GM06990 (cell line): Measurements from ENCODE around the gene YIF1A.

Experiments used
- DNase-seq: peaks from one replicate; pipeline ENCODE4 v3.0.0-alpha.2; 2011; ENCODE audit not compliant: insufficient read length; ENCODE audit errors: extremely low read depth
- H3K27me3 ChIP-seq: replicated peaks from 2 replicates; pipeline ENCODE4 v1.6.0; 2011; ENCODE audit warnings: low read length; ENCODE audit not compliant: control insufficient read depth, insufficient read depth
- H3K36me3 ChIP-seq: 2 replicates; pipeline ENCODE4 v1.5.1; 2011; ENCODE audit warnings: low read length; ENCODE audit not compliant: control insufficient read depth, insufficient read depth
- H3K4me3 ChIP-seq: replicated peaks from 2 replicates; pipeline ENCODE4 v1.5.1; 2011; ENCODE audit warnings: low read depth, mild to moderate bottlenecking, control low read depth, low read length
- CTCF ChIP-seq: IDR thresholded peaks from 2 replicates; pipeline ENCODE4 v1.5.1; 2011; ENCODE audit warnings: low read length, control low read depth, mild to moderate bottlenecking, inconsistent platforms; ENCODE audit not compliant: insufficient read depth, poor library complexity, severe bottlenecking

Gene YIF1A

GRCh38 chr11:66265531-66266377 is 23.2 kb downstream of the YIF1A start:
- Histone ChIP-seq H3K4me3 (no peak overlapping the region), H3K36me3 (peaks cover 45% of the 10 kb centered on the region), H3K27me3 (no peaks in the 10 kb centered on the region)
- DNase-seq: no peak
- no peak for TF ChIP-seq CTCF

GRCh38 chr11:66264914-66265313 is 24.0 kb downstream of the YIF1A start:
- no peak for DNase-seq
- H3K27me3 ChIP-seq: no peaks in the 10 kb centered on the region
- H3K4me3 ChIP-seq: no peak overlapping the region
- peaks cover 47% of the 10 kb centered on the region for H3K36me3 ChIP-seq
- TF ChIP-seq CTCF: peak; percentile 51

- no peaks in the 10 kb centered on the region for H3K27me3 ChIP-seq
- DNase-seq: no peak
- TF ChIP-seq CTCF: no peak
- peaks cover 50% of the 10 kb centered on the region for H3K36me3 ChIP-seq
- no peak overlapping the region for H3K4me3 ChIP-seq
These were observed 24.6 kb downstream of the YIF1A start for GRCh38 chr11:66264383-66264782.

GRCh38 chr11:66263785-66264184 is 25.2 kb downstream of the YIF1A start:
- no peak for DNase-seq
- no peaks in the 10 kb centered on the region for H3K27me3 ChIP-seq
- no peak for TF ChIP-seq CTCF
- H3K4me3 ChIP-seq: no peak overlapping the region
- peaks cover 50% of the 10 kb centered on the region for H3K36me3 ChIP-seq

- TF ChIP-seq CTCF: no peak
- H3K4me3 ChIP-seq: no peak overlapping the region
- H3K27me3 ChIP-seq: no peaks in the 10 kb centered on the region
- H3K36me3 ChIP-seq: peaks cover 50% of the 10 kb centered on the region
- DNase-seq: no peak
These were observed 25.7 kb downstream of the YIF1A start for GRCh38 chr11:66263231-66263630.
